WTC11 (cell line): Measurements from ENCODE around the gene PCDHGA9. TPM values are rescaled to one million over a fixed set of nuclear protein-coding genes. Genes with fewer than 3 reads are reported as not detected.

Experiments used
- ATAC-seq: fragments of 200-7000 bp; cut with Tn5 transposase; 2 replicates; pipeline ENCODE4 v1.10.0; 2021; ENCODE audit warnings: mild to moderate bottlenecking, moderate library complexity
- CTCF ChIA-PET: fragments of 300-600 bp; sonication (Branson Sonifier 250); formaldehyde crosslinking; loops from one replicate; lab custom pipeline; 2021; ENCODE audit warnings: antibody characterized with exemption; lab: Charles Lee
- POLR2A ChIA-PET: fragments of 350-600 bp; sonication (Branson Sonifier 250); formaldehyde crosslinking; loops from one replicate; lab custom pipeline; 2021; ENCODE audit warnings: antibody characterized with exemption; lab: Charles Lee
- DNase-seq: peaks from one replicate; pipeline ENCODE4 v3.0.0; 2021; ENCODE audit warnings: low spot score
- H3K27ac Mint-ChIP-seq: 2 replicates; pipeline ENCODE4 v1.8.0; 2021; ENCODE audit warnings: mixed read lengths
- H3K27me3 Mint-ChIP-seq: 2 replicates; pipeline ENCODE4 v1.8.0; 2021; ENCODE audit warnings: low read depth, mild to moderate bottlenecking, moderate library complexity, mixed read lengths
- H3K36me3 Mint-ChIP-seq: 2 replicates; pipeline ENCODE4 v1.8.0; 2021; ENCODE audit warnings: mixed read lengths
- H3K4me1 Mint-ChIP-seq: 2 replicates; pipeline ENCODE4 v1.8.0; 2022; ENCODE audit warnings: mixed read lengths
- H3K4me3 Mint-ChIP-seq: 2 replicates; pipeline ENCODE4 v1.8.0; 2021; ENCODE audit warnings: mild to moderate bottlenecking, moderate library complexity, mixed read lengths
- H3K9me3 Mint-ChIP-seq: 2 replicates; pipeline ENCODE4 v1.8.0; 2021; ENCODE audit warnings: mixed read lengths
- ATF6 ChIP-seq: sonication (generic); formaldehyde crosslinking; IDR thresholded peaks from 2 replicates; pipeline ENCODE4 v1.8.1; 2023; ENCODE audit warnings: mild to moderate bottlenecking, missing genetic modification reagents
- CREM ChIP-seq: sonication (generic); formaldehyde crosslinking; IDR thresholded peaks from 2 replicates; pipeline ENCODE4 v1.8.1; 2022; ENCODE audit warnings: mild to moderate bottlenecking, missing genetic modification reagents, moderate library complexity
- CTCF ChIP-seq: fragments of 200-600 bp; IDR thresholded peaks from 2 replicates; pipeline ENCODE4 v1.8.0; 2022; ENCODE audit warnings: antibody characterized with exemption
- EMX1 ChIP-seq: fragments of 250-450 bp; sonication (Bioruptor Pico); IDR thresholded peaks from 2 replicates; pipeline ENCODE4 v1.8.0; 2021; ENCODE audit warnings: mild to moderate bottlenecking
- GTF2I ChIP-seq: fragments of 250-450 bp; sonication (Bioruptor Pico); conservative IDR thresholded peaks from 2 replicates; pipeline ENCODE4 v1.4.0; 2021; ENCODE audit warnings: mild to moderate bottlenecking
- HMGXB4 ChIP-seq: sonication (generic); formaldehyde crosslinking; IDR thresholded peaks from 2 replicates; pipeline ENCODE4 v1.8.1; 2023; ENCODE audit warnings: mild to moderate bottlenecking, moderate library complexity, missing genetic modification reagents
- KAT7 ChIP-seq: sonication (generic); formaldehyde crosslinking; IDR thresholded peaks from 2 replicates; pipeline ENCODE4 v1.8.1; 2023; ENCODE audit warnings: missing genetic modification reagents, mild to moderate bottlenecking, borderline replicate concordance
- NR1H2 ChIP-seq: sonication (generic); formaldehyde crosslinking; IDR thresholded peaks from 2 replicates; pipeline ENCODE4 v1.9.0; 2021; ENCODE audit warnings: mild to moderate bottlenecking, moderate library complexity, missing genetic modification reagents
- USF1 ChIP-seq: sonication (generic); formaldehyde crosslinking; IDR thresholded peaks from 2 replicates; pipeline ENCODE4 v1.8.0; 2022; ENCODE audit warnings: mild to moderate bottlenecking, missing genetic modification reagents
- ZNF138 ChIP-seq: sonication (generic); formaldehyde crosslinking; conservative IDR thresholded peaks from 2 replicates; pipeline ENCODE4 v1.8.1; 2022; ENCODE audit warnings: mild to moderate bottlenecking, moderate library complexity, missing genetic modification reagents
- ZNF532 ChIP-seq: fragments of 250-450 bp; sonication (Bioruptor Pico); IDR thresholded peaks from 2 replicates; pipeline ENCODE4 v1.9.0; 2021; ENCODE audit warnings: mild to moderate bottlenecking, borderline replicate concordance
- total RNA-seq: library from RNA; stranded (reverse); gene quantifications from 3 replicates; pipeline ENCODE4 v1.2.3, GENCODE V29; 2021

Gene PCDHGA9
- total RNA-seq, 1 experiment from 2014 or later = 2.9 TPM

GRCh38 chr5:141407790-141408505 lies 5.4 kb downstream of the PCDHGA9 start, which contains the start of gene PCDHGB6:
Gene PCDHGB6, plus strand, starts transcription at chr5:141408021. Its CDS starts 182 bp downstream, at chr5:141408203.
- H3K27ac Mint-ChIP-seq = peak within 1 kb of the TSS; percentile 45; the same call in 1 of the 2 replicates
- ChIA-PET CTCF (interaction anchor here (0.6 to 2.9 kb wide), 62 partner anchors 8 to 314 kb away, joined by 3 to 31 read pairs (median 6); partner anchors contain the start of genes DIAPH1, HDAC3, PCDHB11 and PCDHB12), POLR2A (interaction anchor here (0.6 to 1.2 kb wide), 2 partner anchors 10 to 163 kb away, joined by 3 to 6 read pairs; partner anchors contain the start of gene PCDHGB7)
- H3K27me3 Mint-ChIP-seq = peaks cover 19% of the 10 kb centered on the region
- TF ChIP-seq HMGXB4 (CRISPR knock-in tag) (peak; percentile 94), CTCF (peak; percentile 64)
- peak; percentile 92 for ATAC-seq
- H3K4me1 Mint-ChIP-seq = peaks cover 12% of the 10 kb centered on the region
- H3K9me3 Mint-ChIP-seq = peaks cover 18% of the 10 kb centered on the region
- peak; percentile 86 for DNase-seq
- H3K36me3 Mint-ChIP-seq = peaks cover 26% of the 10 kb centered on the region
- H3K4me3 Mint-ChIP-seq = peak within 1 kb of the TSS; percentile 96

GRCh38 chr5:141409598-141410306 lies 7.2 kb downstream of the PCDHGA9 start:
- Mint-ChIP-seq H3K4me3 (peak overlapping the region; percentile 96), H3K4me1 (peaks cover 17% of the 10 kb centered on the region), H3K36me3 (peaks cover 22% of the 10 kb centered on the region)
- no peak for ATAC-seq
- CTCF ChIA-PET = no interaction called here
- no peak for DNase-seq
- POLR2A ChIA-PET = no interaction called here
- no peak for TF ChIP-seq EMX1 (CRISPR knock-in tag)
- no peak for TF ChIP-seq USF1
- no peak for TF ChIP-seq CREM (CRISPR knock-in tag)
- TF ChIP-seq GTF2I (CRISPR knock-in tag) = no peak
- no peak for TF ChIP-seq NR1H2
- no peak for TF ChIP-seq ZNF532
- TF ChIP-seq KAT7 (CRISPR knock-in tag) = no peak
- TF ChIP-seq ATF6 (CRISPR knock-in tag) = no peak
- no peak for TF ChIP-seq ZNF138 (CRISPR knock-in tag)
- TF ChIP-seq, all 79 proteins: peak for 0
- Mint-ChIP-seq H3K27ac (peak overlapping the region; percentile 13; the same call in 1 of the 2 replicates), H3K27me3 (peaks cover 25% of the 10 kb centered on the region), H3K9me3 (peaks cover 15% of the 10 kb centered on the region)
